CD4-positive, alpha-beta T cell treated with Interleukin-15 for 4 hours (primary cell): ENCODE data around the gene DGKI.

ENCODE experiments used
- DNase-seq: peaks from one replicate; pipeline ENCODE4 v3.0.0-alpha.2; 2020; ENCODE audit warnings: low spot score

Gene DGKI

DNA sequence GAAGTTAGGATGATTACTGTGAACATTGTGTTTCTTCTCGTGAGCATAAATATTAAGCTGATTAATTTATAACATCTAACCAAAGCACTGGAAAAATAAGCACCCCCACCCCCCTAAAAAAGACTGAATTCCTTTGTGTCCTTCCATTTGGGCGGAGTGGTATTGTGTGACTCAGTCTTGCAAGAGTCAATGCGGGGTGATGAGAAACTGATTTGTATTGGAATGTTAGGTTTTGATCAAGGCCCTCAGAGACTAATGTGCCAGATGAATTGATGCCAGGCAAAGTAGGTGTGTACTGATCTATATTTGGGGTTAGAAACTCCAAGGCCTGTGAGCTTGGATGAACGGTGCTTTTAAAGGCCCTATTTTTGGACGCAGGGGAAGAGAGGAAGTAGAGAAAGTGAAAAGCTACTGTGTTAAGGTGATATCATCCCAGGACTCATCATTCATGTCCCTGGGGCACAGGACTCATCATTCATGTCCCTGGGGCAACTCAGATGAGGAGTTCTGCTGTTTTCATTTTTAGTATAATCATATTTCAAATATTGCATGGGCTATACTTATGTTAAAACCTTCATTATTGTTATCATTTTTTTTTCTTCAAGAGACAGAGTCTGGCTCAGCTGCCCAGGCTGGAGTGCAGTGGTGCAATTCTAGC lies 442.0 kb downstream of the DGKI start:
- DNase-seq = no peak

DNA sequence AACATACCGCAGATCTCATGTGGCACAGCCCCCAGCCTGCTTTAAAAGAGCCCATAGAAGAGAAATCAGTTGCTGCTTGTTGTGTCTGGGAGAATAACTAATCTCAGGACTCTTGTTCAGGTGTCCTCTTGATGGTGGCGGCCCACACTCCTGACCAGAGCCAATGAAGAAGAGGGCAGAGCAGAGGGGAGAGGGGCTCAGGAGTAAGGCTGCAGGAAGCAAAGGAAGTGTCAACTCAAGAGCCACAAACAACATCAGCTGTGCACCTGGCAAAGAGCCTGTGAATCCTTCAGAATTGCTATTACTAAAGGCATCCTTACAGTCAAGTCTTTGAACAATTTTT lies 443.4 kb downstream of the DGKI start:
- no peak for DNase-seq

DNA sequence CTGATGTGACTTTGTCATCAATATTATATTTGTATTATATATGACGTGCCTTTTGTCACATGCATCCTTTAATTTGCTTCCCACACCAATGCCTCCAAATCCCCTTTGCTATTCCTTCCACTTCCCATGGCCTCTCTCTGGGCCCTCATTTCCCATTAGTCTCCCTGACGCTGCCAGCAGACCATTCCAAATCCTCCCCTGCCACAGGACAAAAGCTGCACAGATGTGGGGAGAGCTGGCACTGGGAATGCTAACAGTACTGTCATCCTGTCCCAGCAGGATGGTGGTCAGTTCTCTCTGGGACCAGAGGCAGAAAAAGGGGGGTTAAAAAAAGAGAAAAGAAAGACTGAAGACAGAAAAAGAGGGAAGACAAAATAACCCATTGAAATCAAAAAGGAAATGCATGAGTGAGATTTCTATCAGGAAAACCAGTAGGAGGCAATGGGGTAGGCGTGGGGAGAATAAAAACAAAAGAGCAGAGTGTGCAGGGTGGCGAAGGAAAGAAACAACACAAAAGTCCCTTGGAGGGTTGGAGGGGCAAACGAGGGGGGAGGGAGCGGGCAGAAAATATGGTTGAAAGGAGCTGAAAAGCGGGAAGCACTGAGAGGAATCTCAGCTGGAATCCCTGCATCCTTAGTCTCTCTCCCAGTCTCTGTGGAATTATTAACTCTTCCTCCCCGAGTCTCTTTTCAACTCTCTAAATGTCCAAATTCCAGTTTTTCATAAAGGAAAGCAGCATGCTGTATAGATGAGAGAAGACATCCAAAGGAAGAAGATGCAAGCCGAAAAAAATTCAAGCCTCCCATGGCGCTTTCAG lies 444.0 kb downstream of the DGKI start:
- DNase-seq = no peak

DNA sequence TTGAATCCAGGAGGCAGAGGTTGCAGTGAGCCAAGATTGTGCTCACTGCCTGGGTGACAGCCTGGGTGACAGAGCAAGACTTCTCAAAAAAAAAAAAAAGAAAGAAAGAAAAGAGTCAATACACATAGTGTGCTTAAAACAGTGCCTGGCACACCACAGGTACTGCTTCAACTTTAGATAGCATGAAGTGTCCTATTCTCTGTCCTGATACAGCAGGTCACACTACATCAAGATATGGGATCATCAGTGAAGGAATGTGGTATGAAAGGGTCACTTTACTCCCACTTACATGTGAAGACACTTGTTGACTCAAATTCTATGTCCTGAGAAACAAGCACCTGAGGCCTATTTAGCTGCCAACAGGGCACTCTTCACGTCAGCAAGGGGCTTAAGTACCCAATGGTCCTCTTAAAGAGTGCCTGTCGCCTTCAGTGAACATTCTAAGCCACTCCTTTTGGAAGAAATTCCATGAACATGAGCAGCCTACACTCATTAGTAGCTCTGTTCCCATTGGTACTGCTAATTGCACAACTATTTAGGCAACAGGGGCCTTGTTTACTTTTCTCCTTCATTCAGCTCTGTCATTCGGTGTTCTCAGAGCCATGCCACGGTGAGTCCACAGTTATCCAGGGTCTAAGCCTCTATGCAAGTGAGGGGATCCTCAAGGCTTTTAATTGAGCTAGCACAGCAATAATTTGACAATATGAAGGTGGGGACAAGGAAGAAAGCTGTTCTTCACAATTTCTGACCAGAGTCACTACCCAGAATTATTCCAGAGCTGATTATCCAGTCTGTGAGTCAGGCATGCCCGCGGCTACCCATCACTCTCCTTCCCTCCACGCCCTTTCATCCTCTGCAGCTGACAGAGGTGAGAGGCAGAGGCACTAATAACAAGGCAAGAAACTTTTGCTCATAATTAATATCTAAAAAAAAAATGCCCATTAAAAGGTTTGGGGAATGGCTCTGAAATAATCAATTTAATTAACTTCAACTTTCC lies 446.6 kb downstream of the DGKI start:
- DNase-seq = no peak

DNA sequence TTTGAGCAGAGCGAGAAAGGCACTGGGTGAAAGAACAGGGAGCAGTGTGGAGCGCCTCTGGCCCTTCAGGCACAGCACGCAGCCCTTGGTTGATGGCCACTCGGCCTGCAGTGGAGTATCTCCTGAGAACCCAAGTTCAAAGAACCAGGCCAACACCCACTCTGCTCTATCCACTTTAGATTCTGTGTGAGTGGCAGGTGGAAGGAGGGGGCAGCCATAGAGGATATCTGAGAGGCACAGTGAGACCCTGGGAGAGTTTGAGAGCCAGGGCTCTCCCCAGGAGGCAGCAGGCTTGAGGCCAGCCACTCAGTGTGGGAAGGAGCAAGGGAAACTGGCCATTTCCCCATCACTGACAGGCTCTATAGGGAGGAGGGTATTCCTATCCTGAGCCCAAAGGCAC lies 450.7 kb downstream of the DGKI start:
- no peak for DNase-seq

DNA sequence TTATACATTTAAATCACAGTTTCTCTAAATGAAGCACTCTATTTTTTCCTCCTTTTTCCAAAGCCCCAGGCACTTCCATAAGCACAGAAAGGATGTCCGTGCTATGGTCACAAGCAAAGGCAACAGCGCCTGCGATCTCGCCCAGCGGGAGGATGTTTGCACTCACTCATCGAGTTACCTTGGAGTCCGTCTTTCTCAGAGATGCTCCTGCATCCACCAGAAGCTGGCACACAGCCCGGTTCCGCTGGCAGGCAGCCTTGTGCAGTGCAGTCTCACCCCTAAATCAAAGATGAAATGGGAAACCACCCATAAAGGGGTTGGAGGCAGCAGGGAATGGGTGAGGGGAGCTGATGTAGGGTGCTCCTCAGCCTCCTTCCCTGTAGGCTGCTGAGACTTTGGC lies 451.4 kb downstream of the DGKI start:
- DNase-seq = no peak

DNA sequence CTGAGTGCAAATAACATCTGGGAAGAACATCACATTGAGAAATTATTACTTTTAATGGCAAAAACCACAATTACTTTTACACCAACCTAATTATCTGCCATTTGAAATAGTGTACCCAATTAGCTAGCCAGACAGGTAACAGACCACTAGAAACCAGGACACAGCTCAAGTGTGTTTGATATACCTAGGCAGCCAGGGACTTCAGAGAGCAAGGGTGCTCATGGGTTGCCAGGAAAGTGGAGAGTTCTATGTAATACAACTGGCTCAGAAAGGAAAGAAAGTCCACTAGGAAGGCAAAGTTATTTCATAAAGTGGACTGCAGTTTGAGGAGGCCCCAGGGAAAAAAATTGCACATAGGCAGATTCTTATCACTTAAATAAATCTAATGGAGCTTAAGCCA lies 453.2 kb downstream of the DGKI start:
- DNase-seq = no peak

DNA sequence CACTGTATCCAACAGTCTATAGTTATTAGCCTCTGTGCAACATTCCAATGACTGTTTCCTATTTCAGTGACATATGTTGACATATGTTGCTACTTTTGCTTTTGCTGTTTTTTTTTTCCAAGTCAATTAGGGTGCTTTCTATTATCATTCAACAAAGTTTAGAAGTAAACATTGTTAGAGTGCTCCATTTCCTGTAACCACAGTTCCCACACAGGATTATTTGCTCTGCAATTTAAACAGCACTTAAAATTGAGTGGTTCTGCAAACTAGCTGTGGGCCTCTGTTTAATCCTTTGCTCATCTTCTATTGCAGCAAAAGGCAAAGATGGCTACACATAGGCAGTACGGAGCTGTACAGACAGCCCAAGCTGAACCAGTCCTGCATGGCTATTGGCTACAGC lies 456.7 kb downstream of the DGKI start:
- DNase-seq = no peak

DNA sequence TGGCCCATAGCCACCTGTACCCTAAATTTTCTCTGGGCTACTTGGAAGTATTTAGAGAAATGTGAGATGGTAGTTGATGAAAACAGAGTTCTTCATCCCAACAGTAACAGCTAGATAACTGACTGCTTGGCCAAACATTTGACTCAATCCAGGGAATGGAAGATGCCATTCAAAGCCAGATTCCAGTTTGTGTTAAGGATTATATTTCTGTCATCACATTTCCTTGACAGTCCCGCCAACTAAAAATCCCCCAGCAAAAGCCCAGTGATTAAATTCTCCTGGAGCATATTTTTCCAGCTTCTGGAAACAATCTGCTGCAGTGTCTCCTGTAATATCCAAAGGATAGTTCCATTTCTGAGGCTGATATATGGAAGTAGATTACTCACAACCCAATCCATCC lies 457.9 kb downstream of the DGKI start:
- no peak for DNase-seq

DNA sequence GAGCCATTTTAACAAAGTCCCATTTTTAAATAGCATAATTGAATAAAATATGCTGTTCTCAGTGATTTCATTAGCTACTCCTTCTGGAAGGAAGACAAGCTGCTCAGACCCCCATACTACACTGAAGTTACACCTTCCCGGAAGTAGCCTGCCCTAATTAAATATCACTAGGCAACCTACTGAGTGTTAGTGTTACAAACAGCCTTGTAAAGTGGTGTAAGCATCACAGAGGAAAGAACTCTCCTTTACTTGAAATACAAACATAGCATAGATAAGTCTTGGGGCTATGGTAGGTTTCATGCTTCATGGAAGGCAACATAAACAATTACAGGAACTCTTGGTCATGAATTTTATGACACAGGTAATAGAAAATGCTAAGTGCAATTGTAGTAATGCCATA lies 459.8 kb downstream of the DGKI start:
- DNase-seq = no peak

DNA sequence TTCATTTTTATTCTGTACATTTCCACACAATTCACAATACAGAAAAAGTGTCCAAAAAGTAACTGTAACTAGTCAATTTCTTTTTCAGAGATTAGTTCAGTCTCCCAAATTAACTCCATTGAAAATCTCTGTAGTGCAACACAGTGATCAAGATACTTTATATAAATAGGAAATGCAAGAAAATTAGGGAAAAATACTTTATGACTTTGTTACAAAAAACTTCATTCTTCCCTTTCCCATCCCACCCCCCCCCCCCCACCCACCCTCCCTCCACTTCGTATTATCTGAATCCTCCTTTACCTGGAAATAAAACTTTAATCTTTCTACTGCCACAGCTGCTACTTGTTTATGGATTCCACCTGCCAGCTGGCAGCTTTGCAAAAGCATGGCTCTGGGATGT lies 465.7 kb downstream of the DGKI start:
- DNase-seq = no peak

DNA sequence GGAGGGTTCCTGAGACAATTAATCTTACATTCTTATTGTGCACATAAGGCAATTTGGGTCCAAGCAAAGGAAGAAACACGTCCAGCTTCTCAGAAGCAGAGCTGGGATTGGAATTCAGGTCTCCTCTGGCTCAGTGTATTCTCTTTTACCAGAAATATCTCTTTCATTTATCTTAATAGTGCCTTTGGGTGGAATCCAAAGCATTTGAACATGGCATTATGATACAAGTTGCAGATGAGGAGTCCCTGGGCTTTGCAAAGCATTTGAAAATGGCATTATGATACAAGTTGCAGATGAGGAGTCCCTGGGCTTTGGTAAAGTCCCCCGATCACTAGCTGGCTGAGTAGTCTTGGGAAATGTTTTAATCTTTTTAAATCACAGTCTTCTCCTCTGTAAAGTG lies 473.3 kb downstream of the DGKI start:
- DNase-seq = no peak

DNA sequence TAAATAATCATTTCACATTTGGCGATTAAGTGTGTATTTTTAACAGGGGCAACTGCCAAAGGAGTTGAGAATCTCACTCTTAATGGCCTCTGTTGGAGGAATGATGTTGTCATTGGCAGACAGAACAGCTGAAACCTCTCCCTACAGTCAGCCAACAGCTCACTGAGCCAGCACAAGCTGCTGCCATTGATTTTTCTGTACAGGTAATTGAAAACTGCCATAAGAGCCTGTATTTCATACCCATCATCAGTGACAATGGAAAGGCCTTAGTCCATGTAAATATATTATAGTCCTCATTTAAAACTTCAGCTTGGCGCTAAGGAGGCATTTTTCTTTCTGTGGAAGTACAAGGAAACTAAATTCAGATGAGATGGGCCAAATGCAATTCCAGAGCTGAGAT lies 475.2 kb downstream of the DGKI start:
- DNase-seq = no peak

DNA sequence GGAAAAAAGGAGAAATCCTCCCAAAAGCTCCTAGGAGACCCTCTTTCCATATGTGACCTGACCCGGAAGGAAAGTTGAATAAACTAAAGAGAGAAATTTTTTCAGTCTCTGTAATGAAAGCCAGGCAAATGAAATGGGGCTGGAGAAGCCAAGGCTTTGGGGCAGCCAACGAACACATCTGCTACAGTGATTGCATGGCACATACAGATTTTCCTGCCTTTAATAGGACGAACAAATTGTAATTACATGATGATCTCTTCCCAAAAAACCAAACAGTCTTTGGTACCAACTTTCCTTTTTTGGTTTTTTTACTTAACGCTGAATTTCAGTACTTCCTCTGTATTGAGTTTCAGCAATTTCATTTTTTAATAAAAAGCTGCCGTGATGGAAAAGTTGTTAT lies 479.8 kb downstream of the DGKI start:
- no peak for DNase-seq

DNA sequence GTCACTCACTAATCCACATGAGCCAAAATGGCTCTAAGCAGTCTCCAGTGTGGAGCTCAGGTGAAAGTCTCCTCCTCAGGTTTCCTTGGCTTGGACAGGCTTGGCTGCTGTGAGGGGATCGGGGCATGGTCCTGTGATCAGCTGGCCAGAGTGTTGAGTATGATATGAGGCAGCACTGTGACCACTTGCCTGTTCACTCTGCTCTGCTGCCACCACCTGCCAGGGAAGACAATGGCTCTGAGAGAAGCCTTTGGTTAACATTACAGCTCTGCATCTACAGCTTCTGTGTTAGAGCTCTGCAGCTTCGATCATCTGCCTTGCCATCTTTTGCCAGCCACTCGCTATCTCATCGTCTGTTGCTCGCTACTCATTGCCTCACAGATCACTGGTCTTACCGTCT lies 483.1 kb downstream of the DGKI start:
- no peak for DNase-seq

DNA sequence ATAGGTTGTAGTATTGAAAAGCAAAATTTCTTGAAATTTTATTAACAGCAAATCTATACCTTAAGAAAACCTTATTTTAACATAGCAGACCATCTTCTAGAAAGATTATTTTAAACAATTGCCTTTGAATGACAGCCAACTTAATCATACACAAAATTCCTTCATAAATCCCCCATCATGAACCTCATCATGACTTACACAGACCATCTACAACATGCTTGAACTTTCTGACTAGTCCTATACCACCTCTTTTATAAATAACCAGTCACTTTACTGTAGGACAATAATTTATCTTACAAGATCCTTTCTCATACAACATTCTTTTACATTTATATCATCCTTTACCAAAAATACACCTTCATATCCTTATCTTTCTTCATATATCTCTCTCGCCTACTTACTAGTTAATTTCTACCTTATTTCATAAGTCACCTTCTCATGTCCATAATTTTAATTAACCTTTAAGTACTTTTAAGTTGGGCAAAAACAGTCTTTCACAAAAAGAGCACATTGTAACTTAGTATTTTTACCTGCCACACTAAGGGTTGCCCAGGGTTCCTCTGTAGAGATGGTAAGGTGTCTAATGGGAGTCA lies 486.6 kb downstream of the DGKI start:
- no peak for DNase-seq

DNA sequence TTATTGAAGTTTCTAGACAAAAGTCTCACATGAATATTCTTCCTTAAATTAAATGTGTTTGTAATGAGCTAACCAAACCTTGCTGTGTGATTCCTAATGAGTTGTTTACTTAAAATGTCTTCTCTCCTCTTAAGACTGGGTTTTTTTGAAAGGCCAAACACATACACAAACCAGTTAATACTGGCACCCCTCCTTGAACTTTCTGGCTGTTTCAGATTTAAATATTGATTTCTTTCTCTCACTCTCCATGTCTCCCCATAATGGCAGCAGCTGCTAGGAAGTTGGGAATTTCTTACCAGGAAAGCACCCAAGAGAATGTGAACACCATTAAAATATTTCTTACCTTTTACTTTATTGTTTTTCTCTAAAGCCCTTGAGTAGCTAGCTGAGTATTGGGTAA lies 491.8 kb downstream of the DGKI start:
- no peak for DNase-seq

DNA sequence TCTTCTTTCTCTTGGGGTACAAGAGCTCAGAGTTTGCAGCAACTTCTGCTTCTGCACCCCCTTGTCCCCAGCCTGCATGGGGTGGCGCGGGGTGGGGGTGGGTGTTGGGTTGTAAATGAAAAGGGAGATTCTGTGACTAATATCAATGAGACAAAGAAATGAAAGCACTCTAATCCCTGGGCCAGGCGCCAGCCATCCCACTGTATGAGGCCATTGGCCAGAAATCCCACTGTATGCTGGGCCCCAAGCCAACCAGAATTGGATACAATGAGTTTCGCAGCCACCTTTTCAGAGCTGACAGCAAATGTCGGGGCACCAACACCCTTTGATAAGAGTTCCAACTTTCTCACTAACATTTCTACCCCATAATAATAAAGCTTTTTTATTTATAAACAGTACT lies 492.4 kb downstream of the DGKI start:
- no peak for DNase-seq

DNA sequence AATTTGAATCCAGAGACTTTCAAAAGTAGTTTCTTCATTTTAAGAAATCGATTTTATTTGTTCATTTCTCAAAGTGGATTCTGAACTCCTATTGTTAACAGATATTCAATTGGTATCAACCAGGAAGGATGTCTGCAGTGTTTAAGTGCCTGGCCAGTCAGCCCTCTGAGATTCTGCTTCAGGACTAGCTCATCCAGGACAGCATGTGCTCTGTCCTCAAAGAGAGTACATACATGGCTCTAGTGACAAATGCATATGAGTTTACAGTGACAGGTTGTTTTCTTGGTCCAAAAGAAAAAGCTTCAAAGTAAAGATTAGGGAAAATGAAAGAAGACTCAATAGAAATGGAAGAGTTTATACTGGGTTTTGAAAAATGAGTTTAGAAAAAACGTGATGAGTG lies 494.8 kb downstream of the DGKI start:
- DNase-seq = no peak

DNA sequence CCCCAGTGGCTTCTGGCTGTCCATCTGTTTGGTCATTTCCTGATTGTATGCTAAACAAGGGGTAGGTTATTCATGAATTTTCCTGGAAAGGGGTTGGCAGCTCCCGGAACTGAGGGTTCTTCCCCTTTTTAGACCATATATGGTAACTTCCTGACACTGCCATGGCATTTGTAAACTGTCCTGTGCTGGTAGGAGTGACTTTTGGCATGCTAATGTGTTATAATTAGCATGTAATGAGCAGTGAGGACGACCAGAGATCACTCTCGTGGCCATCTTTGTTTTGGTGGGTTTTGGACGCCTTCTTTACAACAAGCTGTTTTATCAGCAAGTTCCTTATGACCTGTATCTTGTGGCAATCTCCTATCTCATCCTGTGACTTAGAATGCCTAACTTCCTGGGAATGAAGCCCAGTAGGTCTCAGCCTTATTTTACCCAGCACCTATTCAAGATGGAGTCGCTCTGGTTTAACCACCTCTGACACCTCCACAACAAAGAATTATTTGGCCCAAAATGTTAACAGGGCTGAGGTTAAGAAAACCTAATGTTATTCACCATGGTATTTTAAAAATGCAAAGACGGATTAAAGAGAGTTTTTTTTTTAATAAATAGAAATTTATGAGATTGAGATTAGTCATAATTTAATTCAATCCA lies 500.9 kb downstream of the DGKI start:
- DNase-seq = no peak

DNA sequence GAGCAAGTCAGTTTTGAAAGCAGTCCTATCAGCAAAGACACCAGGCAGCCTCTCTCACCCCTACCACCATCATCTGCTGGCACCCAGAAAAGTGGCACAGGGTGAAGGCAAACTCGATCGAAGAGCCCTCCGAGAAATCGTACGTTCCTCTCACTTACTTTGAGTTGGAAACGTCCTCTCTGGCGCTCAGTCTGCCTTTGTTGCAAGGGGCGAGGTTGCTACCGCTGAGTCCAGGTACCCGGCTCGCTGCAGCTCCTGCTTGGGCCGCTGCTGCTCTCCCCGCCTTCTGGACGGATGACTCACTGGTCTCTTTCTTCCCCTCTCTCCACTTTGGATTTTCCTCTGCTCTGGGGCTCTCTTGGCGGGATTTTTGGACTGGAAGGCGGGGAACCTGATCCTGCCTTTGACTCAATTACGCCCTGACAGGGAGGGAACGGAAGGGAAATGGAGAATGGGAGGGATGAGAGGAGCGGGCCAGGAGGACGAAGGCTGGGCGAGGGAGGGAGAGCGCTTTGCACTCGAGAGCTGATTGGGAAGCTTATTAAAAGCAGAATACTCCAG lies 503.4 kb downstream of the DGKI start, which contains the start of gene PTN:
Gene PTN, minus strand, starts transcription at position 453 of the 561 bp plus-strand sequence. CDS start 88,760 bp downstream, outside the sequence.
- DNase-seq = no peak
